Neuronal stem cell (in vitro differentiated cells): ENCODE data around the gene AP1B1.

ENCODE experiments used
- DNase-seq: peaks from one replicate; pipeline ENCODE4 v3.0.0-alpha.2; 2013; ENCODE audit warnings: low spot score
- H2AFZ ChIP-seq: one replicate; pipeline ENCODE4 v1.6.1; 2013; ENCODE audit warnings: mild to moderate bottlenecking, low read length, inconsistent platforms
- H2AK5ac ChIP-seq: 2 replicates; pipeline ENCODE4 v1.6.1; 2013; ENCODE audit warnings: low read depth, mild to moderate bottlenecking, inconsistent platforms, low read length, moderate library complexity, mixed read lengths
- H2BK120ac ChIP-seq: 2 replicates; pipeline ENCODE4 v1.6.1; 2013; ENCODE audit warnings: low read depth, mild to moderate bottlenecking, inconsistent platforms, low read length, moderate library complexity, mixed read lengths
- H2BK12ac ChIP-seq: one replicate; pipeline ENCODE4 v1.6.1; 2013; ENCODE audit warnings: low read length, inconsistent platforms
- H2BK15ac ChIP-seq: 2 replicates; pipeline ENCODE4 v1.6.1; 2013; ENCODE audit warnings: mild to moderate bottlenecking, low read length, inconsistent platforms, mixed read lengths
- H2BK5ac ChIP-seq: one replicate; pipeline ENCODE4 v1.6.1; 2013; ENCODE audit warnings: inconsistent platforms, mild to moderate bottlenecking, low read length, moderate library complexity
- H3K14ac ChIP-seq: one replicate; pipeline ENCODE4 v1.6.1; 2013; ENCODE audit warnings: low read length, inconsistent platforms
- H3K18ac ChIP-seq: 2 replicates; pipeline ENCODE4 v1.6.1; 2013; ENCODE audit warnings: low read length, inconsistent platforms
- H3K23ac ChIP-seq: 2 replicates; pipeline ENCODE4 v1.6.1; 2013; ENCODE audit warnings: low read depth, mild to moderate bottlenecking, mixed read lengths, low read length, inconsistent platforms; ENCODE audit not compliant: poor library complexity
- H3K27ac ChIP-seq: replicated peaks from 3 replicates; pipeline ENCODE4 v1.5.1; 2013; ENCODE audit warnings: low read length, inconsistent platforms
- H3K27me3 ChIP-seq, 3 experiments: 2 replicates each; pipeline ENCODE4 v1.6.1; 2013; ENCODE audit warnings: low read length in 3 of 3, mild to moderate bottlenecking in 2 of 3, inconsistent platforms in 1 of 3, low read depth in 1 of 3, mixed read lengths in 1 of 3, moderate library complexity in 1 of 3; ENCODE audit not compliant: control insufficient read depth in 3 of 3, insufficient read depth in 3 of 3
- H3K36me3 ChIP-seq, 2 donors: replicated peaks in 1 of 2; 2 replicates each; pipeline ENCODE4 v1.6.1; 2013; ENCODE audit warnings: low read length in 2 of 2; ENCODE audit not compliant: control insufficient read depth in 2 of 2, insufficient read depth in 2 of 2
- H3K4ac ChIP-seq: 2 replicates; pipeline ENCODE4 v1.6.1; 2013; ENCODE audit warnings: inconsistent platforms, mild to moderate bottlenecking, low read length, moderate library complexity
- H3K4me1 ChIP-seq, 2 donors: 1 replicate in 1 of 2; 2 replicates in 1 of 2; pipeline ENCODE4 v1.6.1; 2013; ENCODE audit warnings: low read length in 2 of 2, low read depth in 1 of 2; ENCODE audit not compliant: control insufficient read depth in 2 of 2, insufficient read depth in 1 of 2
- H3K4me2 ChIP-seq: one replicate; pipeline ENCODE4 v1.6.1; 2013; ENCODE audit warnings: mild to moderate bottlenecking, low read length, inconsistent platforms; ENCODE audit not compliant: insufficient read depth, poor library complexity, severe bottlenecking
- H3K4me3 ChIP-seq, 2 donors: 2 replicates each; pipeline ENCODE4 v1.5.1; 2013; ENCODE audit warnings: low read length in 2 of 2, mild to moderate bottlenecking in 2 of 2, inconsistent platforms in 1 of 2, moderate library complexity in 1 of 2
- H3K79me1 ChIP-seq: one replicate; pipeline ENCODE4 v1.6.1; 2013; ENCODE audit warnings: low read depth, mild to moderate bottlenecking, inconsistent platforms, low read length, moderate library complexity
- H3K9ac ChIP-seq: one replicate; pipeline ENCODE4 v1.6.1; 2013; ENCODE audit warnings: mild to moderate bottlenecking, low read depth, low read length, inconsistent platforms; ENCODE audit not compliant: poor library complexity
- H3K9me3 ChIP-seq, 2 donors: replicated peaks in 1 of 2; 2 replicates each; pipeline versions ENCODE3 to v1.6.1; 2013; ENCODE audit warnings: low read length in 2 of 2, mild to moderate bottlenecking in 2 of 2, inconsistent platforms in 1 of 2, low read depth in 1 of 2, mixed read lengths in 1 of 2, moderate library complexity in 1 of 2; ENCODE audit not compliant: control insufficient read depth in 2 of 2, insufficient read depth in 1 of 2
- H4K8ac ChIP-seq: one replicate; pipeline ENCODE4 v1.6.1; 2013; ENCODE audit warnings: low read depth, mild to moderate bottlenecking, inconsistent platforms, low read length, moderate library complexity
- H4K91ac ChIP-seq: one replicate; pipeline ENCODE4 v1.6.1; 2013; ENCODE audit warnings: low read length, low read depth, mild to moderate bottlenecking, inconsistent platforms; ENCODE audit not compliant: poor library complexity
- WGBS, 2 donors: extraction: QIAGEN DNeasy Blood & Tissue Kit; methylation state at CpG; one replicate each; pipeline ENCODE4 v1.1.7; 2013; ENCODE audit warnings: missing lambda C conversion rate in 2 of 2, mixed read lengths in 1 of 2; ENCODE audit not compliant: insufficient read length in 2 of 2, insufficient replicate concordance in 1 of 2; ENCODE audit errors: extremely low coverage in 2 of 2; 5-methylcytosine and 5-hydroxymethylcytosine counted together

Gene AP1B1

GRCh38 chr22:29352778-29353177, 35.6 kb downstream of the AP1B1 start:
- no peak overlapping the region for H4K91ac ChIP-seq
- H2AFZ ChIP-seq, result no peak overlapping the region
- H2BK15ac ChIP-seq, result no peak overlapping the region
- H2AK5ac ChIP-seq, result no peak overlapping the region
- no peak overlapping the region for H3K4ac ChIP-seq
- H2BK5ac ChIP-seq, result no peak overlapping the region
- H2BK120ac ChIP-seq, result no peak overlapping the region
- no peaks in the 10 kb centered on the region for H3K4me1 ChIP-seq
- no peak overlapping the region for H3K4me2 ChIP-seq
- no peak overlapping the region for H3K18ac ChIP-seq
- H3K27me3 ChIP-seq, result no peaks in the 10 kb centered on the region
- H4K8ac ChIP-seq, result no peak overlapping the region
- H3K36me3 ChIP-seq, result peaks cover 40 to 90% of the 10 kb centered on the region in 2 donors
- H3K23ac ChIP-seq, result no peak overlapping the region
- H3K4me3 ChIP-seq, result no peak overlapping the region
- no peak overlapping the region for H3K9ac ChIP-seq
- H3K14ac ChIP-seq, result no peak overlapping the region
- H3K9me3 ChIP-seq, result no peaks in the 10 kb centered on the region
- peaks cover 2% of the 10 kb centered on the region for H3K79me1 ChIP-seq
- WGBS, 2 donors, result no CpG with 5 or more reads among the region's 9 CpGs
- H2BK12ac ChIP-seq, result no peak overlapping the region
- H3K27ac ChIP-seq, result no peak overlapping the region
- no peak for DNase-seq

- no peaks in the 10 kb centered on the region for H3K9me3 ChIP-seq
- no peak overlapping the region for H4K91ac ChIP-seq
- no peak overlapping the region for H3K23ac ChIP-seq
- H3K18ac ChIP-seq, result no peak overlapping the region
- H2BK15ac ChIP-seq, result no peak overlapping the region
- no peak overlapping the region for H3K4ac ChIP-seq
- H3K4me3 ChIP-seq, result no peak overlapping the region
- no peak overlapping the region for H2AK5ac ChIP-seq
- no peak overlapping the region for H2AFZ ChIP-seq
- WGBS, 2 donors, result no CpG with 5 or more reads among the region's 9 CpGs
- no peak overlapping the region for H3K9ac ChIP-seq
- H2BK12ac ChIP-seq, result no peak overlapping the region
- no peak overlapping the region for H2BK5ac ChIP-seq
- peaks cover 2% of the 10 kb centered on the region for H3K79me1 ChIP-seq
- H3K27ac ChIP-seq, result no peak overlapping the region
- H3K4me1 ChIP-seq, result peaks cover 0 to 2% of the 10 kb centered on the region in 2 donors
- peaks cover 42 to 98% of the 10 kb centered on the region in 2 donors for H3K36me3 ChIP-seq
- H3K27me3 ChIP-seq, result no peaks in the 10 kb centered on the region
- H3K14ac ChIP-seq, result no peak overlapping the region
- no peak overlapping the region for H4K8ac ChIP-seq
- no peak overlapping the region for H3K4me2 ChIP-seq
- H2BK120ac ChIP-seq, result no peak overlapping the region
- no peak for DNase-seq
These were observed 36.5 kb downstream of the AP1B1 start for GRCh38 chr22:29351891-29352290.

- no peak for DNase-seq
- no peak overlapping the region for H3K4ac ChIP-seq
- peaks cover 2% of the 10 kb centered on the region for H3K79me1 ChIP-seq
- no peak overlapping the region for H3K4me3 ChIP-seq
- no peak overlapping the region for H4K91ac ChIP-seq
- H3K18ac ChIP-seq, result no peak overlapping the region
- H3K36me3 ChIP-seq, result peaks cover 41 to 98% of the 10 kb centered on the region in 2 donors
- H4K8ac ChIP-seq, result no peak overlapping the region
- H3K14ac ChIP-seq, result no peak overlapping the region
- no peak overlapping the region for H3K9ac ChIP-seq
- no peaks in the 10 kb centered on the region for H3K27me3 ChIP-seq
- H3K27ac ChIP-seq, result no peak overlapping the region
- no peak overlapping the region for H2BK5ac ChIP-seq
- peaks cover 0 to 10% of the 10 kb centered on the region in 2 donors for H3K4me1 ChIP-seq
- no peak overlapping the region for H2BK120ac ChIP-seq
- H2BK12ac ChIP-seq, result no peak overlapping the region
- H3K9me3 ChIP-seq, result no peaks in the 10 kb centered on the region
- no peak overlapping the region for H2AK5ac ChIP-seq
- H3K23ac ChIP-seq, result no peak overlapping the region
- WGBS, 2 donors, result no CpG with 5 or more reads among the region's 6 CpGs
- H2AFZ ChIP-seq, result no peak overlapping the region
- H2BK15ac ChIP-seq, result no peak overlapping the region
- H3K4me2 ChIP-seq, result no peak overlapping the region
These were observed 37.3 kb downstream of the AP1B1 start for GRCh38 chr22:29351042-29351441.

- H4K8ac ChIP-seq, result no peak overlapping the region
- H2BK5ac ChIP-seq, result no peak overlapping the region
- H3K27me3 ChIP-seq, result no peaks in the 10 kb centered on the region
- no peak overlapping the region for H3K18ac ChIP-seq
- H2BK15ac ChIP-seq, result no peak overlapping the region
- H4K91ac ChIP-seq, result no peak overlapping the region
- H3K36me3 ChIP-seq, result peaks cover 39 to 93% of the 10 kb centered on the region in 2 donors
- H3K79me1 ChIP-seq, result no peaks in the 10 kb centered on the region
- no peak overlapping the region for H3K4me3 ChIP-seq
- H3K4ac ChIP-seq, result no peak overlapping the region
- peak overlapping the region; percentile 8 for H3K23ac ChIP-seq
- H2AK5ac ChIP-seq, result no peak overlapping the region
- H2BK120ac ChIP-seq, result no peak overlapping the region
- H3K14ac ChIP-seq, result no peak overlapping the region
- no peak overlapping the region for H3K27ac ChIP-seq
- no peak overlapping the region for H2BK12ac ChIP-seq
- no peak overlapping the region for H3K4me2 ChIP-seq
- DNase-seq, result no peak
- H3K9me3 ChIP-seq, result no peaks in the 10 kb centered on the region
- WGBS, 2 donors, result no CpG with 5 or more reads among the region's 18 CpGs
- no peak overlapping the region for H2AFZ ChIP-seq
- peaks cover 0 to 10% of the 10 kb centered on the region in 2 donors for H3K4me1 ChIP-seq
- H3K9ac ChIP-seq, result no peak overlapping the region
These were observed 39.4 kb downstream of the AP1B1 start for GRCh38 chr22:29348956-29349355.
